H1 (cell line): ENCODE measurements around the gene INTS6. TPM values are rescaled to one million over a fixed set of nuclear protein-coding genes. Genes with fewer than 3 reads are reported as not detected.

Source experiments
- TAF7 ChIP-seq: optimal IDR thresholded peaks from 2 replicates; pipeline ENCODE3; 2011; ENCODE audit warnings: low read depth, mild to moderate bottlenecking, inconsistent platforms, low read length, moderate library complexity, borderline replicate concordance
- polyA plus RNA-seq, 7 experiments: library from polyadenylated mRNA; depleted of rRNA in 3 of 7; stranded (reverse) in 5 of 7; unstranded in 2 of 7; fragments of >200 nt in 5 of 7; fragments of 200-250 nt in 2 of 7; gene quantifications; 1 replicate in 5 of 7; 2 replicates in 1 of 7; 4 replicates in 1 of 7; pipeline versions ENCODE4 v1.2.1 to v1.2.3, GENCODE V29; 2011 to 2013; ENCODE audit warnings: missing spikeins in 2 of 7, mixed read lengths in 2 of 7
- total RNA-seq: library from RNA; stranded (reverse); fragmentation: NEBNext Ultra II Directional; extraction: Animal tissue kit (Norgen Biotek cat#: 25700); gene quantifications from 2 replicates; pipeline ENCODE4 v1.2.1, GENCODE V29; 2021

The INTS6 gene
- total and polyA plus RNA-seq, 2 of the 8 experiments (the other 6 are each of a cell fraction or from before 2014, with no cell fraction given): 12.6 to 42.8 TPM

DNA sequence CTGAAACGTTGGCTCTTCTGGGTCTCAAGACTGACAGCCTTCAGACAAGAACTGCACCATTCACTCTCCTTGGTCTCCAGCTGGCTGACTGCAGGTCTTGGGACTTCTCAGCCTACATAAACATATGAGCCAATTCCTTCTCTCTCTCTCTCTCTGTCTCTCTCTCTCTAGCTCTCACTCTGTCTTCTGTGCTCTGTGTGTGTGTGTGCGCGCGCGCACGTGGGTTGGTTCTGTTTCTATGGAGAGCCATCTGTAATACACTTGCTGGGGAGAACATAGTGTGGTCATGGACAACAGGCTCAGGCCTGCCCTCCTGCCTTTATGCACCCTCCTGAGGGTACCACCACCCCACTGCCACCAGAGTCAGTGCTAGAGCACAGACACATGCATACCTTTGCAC lies 127.0 kb downstream of the INTS6 start (continued):
- no peak for TF ChIP-seq TAF7
- TF ChIP-seq, all 59 proteins: peak for 0
